Neutrophil (primary cell): Measurements from ENCODE around the gene LSP1.
A peak's percentile ranks its signal among the peaks of the same experiment; 100 is the strongest.

ENCODE experiments used
- H3K27ac ChIP-seq: fragments of 200-600 bp; sonication (generic); 2 replicates; pipeline ENCODE4 v1.5.1; 2016; ENCODE audit warnings: mild to moderate bottlenecking, moderate library complexity
- H3K27me3 ChIP-seq: fragments of 200-600 bp; sonication (generic); 2 replicates; pipeline ENCODE4 v1.6.0; 2016; ENCODE audit warnings: mild to moderate bottlenecking
- H3K36me3 ChIP-seq: fragments of 200-600 bp; sonication (generic); 2 replicates; pipeline ENCODE4 v1.5.1; 2017
- H3K4me1 ChIP-seq, 2 experiments: fragments of 200-600 bp in 1 of 2; sonication (generic) in 1 of 2; 1 replicate in 1 of 2; 2 replicates in 1 of 2; pipeline versions ENCODE4 v1.5.1 to v1.6.1; 2013 to 2016; ENCODE audit warnings: low read depth in 1 of 2, low read length in 1 of 2, mild to moderate bottlenecking in 1 of 2, moderate library complexity in 1 of 2; ENCODE audit not compliant: control insufficient read depth in 1 of 2, insufficient read depth in 1 of 2
- H3K4me3 ChIP-seq, 2 experiments: fragments of 200-600 bp in 1 of 2; sonication (generic) in 1 of 2; 1 replicate in 1 of 2; 2 replicates in 1 of 2; pipeline ENCODE4 v1.5.1; 2013 to 2016; ENCODE audit warnings: low read depth in 1 of 2, low read length in 1 of 2, mild to moderate bottlenecking in 1 of 2, moderate library complexity in 1 of 2
- H3K9me3 ChIP-seq: fragments of 200-600 bp; sonication (generic); 2 replicates; pipeline ENCODE4 v1.5.1; 2016
- CTCF ChIP-seq: fragments of 200-600 bp; sonication (generic); IDR thresholded peaks from 2 replicates; pipeline ENCODE4 v1.5.1; 2016; ENCODE audit warnings: antibody characterized with exemption

Gene LSP1

GRCh38 chr11:1860108-1860507, 7.2 kb downstream of the LSP1 start:
- Histone ChIP-seq H3K4me1 (peaks cover 76 to 100% of the 10 kb centered on the region in 2 experiments), H3K27ac (peak overlapping the region; percentile 100), H3K27me3 (no peaks in the 10 kb centered on the region), H3K4me3 (no peak overlapping the region), H3K36me3 (peaks cover 96% of the 10 kb centered on the region), H3K9me3 (no peaks in the 10 kb centered on the region)
- TF ChIP-seq CTCF: no peak

DNA sequence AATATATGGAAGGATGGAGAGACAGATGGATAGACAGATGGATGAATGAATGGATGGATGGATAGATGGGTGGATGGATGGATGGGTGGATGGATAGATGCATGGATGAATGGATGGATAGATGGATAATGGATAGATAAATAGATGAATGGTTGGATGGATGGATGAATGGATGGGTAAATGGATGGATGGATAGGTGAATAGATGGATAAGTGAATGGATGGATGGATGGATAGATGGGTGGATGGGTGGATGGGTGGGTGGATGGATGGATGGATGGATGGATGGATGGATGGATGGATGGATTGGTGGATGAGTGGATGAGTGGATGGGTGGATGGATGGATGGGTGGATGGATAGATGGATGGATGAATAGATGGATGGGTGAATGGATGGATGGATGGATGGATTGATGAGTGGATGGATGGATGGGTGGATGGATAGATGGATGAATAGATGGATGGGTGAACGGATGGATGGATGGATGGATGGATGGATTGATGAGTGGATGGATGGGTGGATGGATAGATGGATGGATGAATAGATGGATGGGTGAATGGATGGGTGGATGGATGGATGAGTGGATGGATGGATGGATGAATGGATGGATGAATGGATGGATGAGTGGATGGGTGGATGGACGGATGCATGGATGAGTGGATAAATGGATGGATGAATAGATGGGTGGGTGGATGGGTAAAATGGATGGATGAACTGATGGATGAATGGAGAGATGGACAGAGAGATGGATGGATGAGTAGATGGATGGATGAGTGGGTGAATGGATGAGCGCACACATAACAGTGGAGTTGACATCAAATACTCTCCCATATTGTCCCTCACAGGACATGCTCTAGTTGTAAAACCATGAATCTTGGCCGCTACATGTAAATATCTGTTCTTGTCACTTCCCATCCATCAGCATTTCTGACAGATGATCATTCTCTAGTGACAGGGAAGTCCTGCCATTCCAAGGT, 8.8 kb downstream of the LSP1 start:
- no peak for TF ChIP-seq CTCF
- Histone ChIP-seq H3K27ac (peak overlapping the region; percentile 79), H3K4me3 (no peak overlapping the region), H3K27me3 (no peaks in the 10 kb centered on the region), H3K4me1 (peaks cover 60 to 99% of the 10 kb centered on the region in 2 experiments), H3K36me3 (peaks cover 96% of the 10 kb centered on the region), H3K9me3 (no peaks in the 10 kb centered on the region)

- peaks cover 49 to 98% of the 10 kb centered on the region in 2 experiments for H3K4me1 ChIP-seq
- peak overlapping the region in 1 of 2 experiments; percentile 47 for H3K4me3 ChIP-seq
- H3K9me3 ChIP-seq: no peaks in the 10 kb centered on the region
- no peak for TF ChIP-seq CTCF
- H3K27me3 ChIP-seq: no peaks in the 10 kb centered on the region
- H3K36me3 ChIP-seq: peaks cover 96% of the 10 kb centered on the region
- peak overlapping the region; percentile 79 for H3K27ac ChIP-seq
These were observed 9.9 kb downstream of the LSP1 start for GRCh38 chr11:1862588-1863351.

- Histone ChIP-seq H3K9me3 (no peaks in the 10 kb centered on the region), H3K36me3 (peaks cover 96% of the 10 kb centered on the region), H3K4me1 (peaks cover 41 to 98% of the 10 kb centered on the region in 2 experiments), H3K27me3 (no peaks in the 10 kb centered on the region), H3K4me3 (peak overlapping the region in 1 of 2 experiments; percentile 47), H3K27ac (peak overlapping the region; percentile 79)
- TF ChIP-seq CTCF: no peak
These were observed 10.7 kb downstream of the LSP1 start for GRCh38 chr11:1863352-1864216.

- H3K4me1 ChIP-seq: peaks cover 38 to 98% of the 10 kb centered on the region in 2 experiments
- H3K27me3 ChIP-seq: no peaks in the 10 kb centered on the region
- TF ChIP-seq CTCF: no peak
- H3K4me3 ChIP-seq: peak overlapping the region in 1 of 2 experiments; percentile 47
- peak overlapping the region; percentile 79 for H3K27ac ChIP-seq
- no peaks in the 10 kb centered on the region for H3K9me3 ChIP-seq
- peaks cover 96% of the 10 kb centered on the region for H3K36me3 ChIP-seq
These were observed 11.3 kb downstream of the LSP1 start for GRCh38 chr11:1864231-1864630.
